CD1c-positive myeloid dendritic cell (primary cell): Measurements from ENCODE around the gene WDR53.
"Not testable (repeated sequence)": the region's sequence is repeated elsewhere in the genome, so short reads cannot be mapped to it uniquely, and the experiment has no call there.

Experiments
- DNase-seq: peaks from one replicate; pipeline ENCODE4 v3.0.0-alpha.2; 2016; ENCODE audit errors: extremely low spot score

WDR53 gene

GRCh38 chr3:196568246-196569002, at the start of gene WDR53, which contains the start of gene FBXO45:
TSS of gene WDR53 (minus strand) at chr3:196568554. CDS start at chr3:196561475, 7,079 bp downstream.
TSS of gene FBXO45 (plus strand) at chr3:196568660. CDS start at chr3:196568985, 325 bp downstream.
- DNase-seq: peak; percentile 98

- peak; percentile 64 for DNase-seq
Observed at GRCh38 chr3:196617256-196617655, 48.9 kb upstream of the WDR53 start.

GRCh38 chr3:196615234-196615633, 46.9 kb upstream of the WDR53 start:
- DNase-seq: not testable (repeated sequence)

- DNase-seq: no peak
Observed at GRCh38 chr3:196611761-196612483, 43.6 kb upstream of the WDR53 start.

GRCh38 chr3:196609805-196610515, 41.6 kb upstream of the WDR53 start:
- DNase-seq: no peak

GRCh38 chr3:196609343-196609775, 41.0 kb upstream of the WDR53 start:
- DNase-seq: peak; percentile 96

- no peak for DNase-seq
Observed at GRCh38 chr3:196608693-196609092, 40.3 kb upstream of the WDR53 start.

- no peak for DNase-seq
Observed at GRCh38 chr3:196604548-196604947, 36.2 kb upstream of the WDR53 start.

- DNase-seq: no peak
Observed at GRCh38 chr3:196603683-196604082, 35.3 kb upstream of the WDR53 start.

- DNase-seq: no peak
Observed at GRCh38 chr3:196602673-196603072, 34.3 kb upstream of the WDR53 start.

- no peak for DNase-seq
Observed at GRCh38 chr3:196600359-196600758, 32.0 kb upstream of the WDR53 start.

- no peak for DNase-seq
Observed at GRCh38 chr3:196599734-196600128, 31.4 kb upstream of the WDR53 start.

- not testable (repeated sequence) for DNase-seq
Observed at GRCh38 chr3:196597971-196598733, 29.8 kb upstream of the WDR53 start.

GRCh38 chr3:196596355-196596754, 28.0 kb upstream of the WDR53 start:
- DNase-seq: no peak

GRCh38 chr3:196590279-196590678, 21.9 kb upstream of the WDR53 start:
- no peak for DNase-seq

GRCh38 chr3:196585044-196585757, 16.8 kb upstream of the WDR53 start:
- no peak for DNase-seq

GRCh38 chr3:196572389-196572788, 4.0 kb upstream of the WDR53 start:
- no peak for DNase-seq

- DNase-seq: not testable (repeated sequence)
Observed at GRCh38 chr3:196570332-196570731, 2.0 kb upstream of the WDR53 start.

GRCh38 chr3:196569003-196569516, 706 bp upstream of the WDR53 start:
- peak; percentile 9 for DNase-seq

- DNase-seq: no peak
Observed at GRCh38 chr3:196563721-196564225, 4.6 kb downstream of the WDR53 start.
